ENCODE results near the gene CBX3. TPM values are rescaled to one million over a fixed set of nuclear protein-coding genes. Genes with fewer than 3 reads are reported as not detected.
A peak's percentile ranks its signal among the peaks of the same experiment; 100 is the strongest.
"Not testable (repeated sequence)": the region's sequence is repeated elsewhere in the genome, so short reads cannot be mapped to it uniquely, and the experiment has no call there.

The CBX3 gene
- total and polyA plus RNA-seq, 2 of the 13 experiments (the other 11 are each of a cell fraction or from before 2014, with no cell fraction given) = 53.9 to 249 TPM

- H3K4me3 ChIP-seq (replicated peaks in 1 of 3; ENCODE audit: insufficient read depth in 1 of 3, low read depth in 2 of 3, low read length in 3 of 3) = peak overlapping the region; percentile 58 to 72 (median 70)
- peaks cover 0 to 13% of the 10 kb centered on the region in 2 experiments; a peak in 3 of 5 replicates for H3K27me3 ChIP-seq (ENCODE audit: control insufficient read depth in 1 of 2, insufficient read depth in 2 of 2, low read length in 2 of 2)
- POLR2A ChIA-PET = interaction anchor here (1.1 to 2.4 kb wide), 5 partner anchors 9 to 47 kb away, joined by 4 to 36 read pairs (median 10); partner anchors contain the start of genes CBX3 and HNRNPA2B1
- FAIRE-seq; H3K27ac ChIP-seq (ENCODE audit: extremely low read length, insufficient read depth, low read length); H3K9me3 ChIP-seq (ENCODE audit: low read length); H4K20me1 ChIP-seq (ENCODE audit: insufficient read depth, low read length); BruUV-seq (replicated peaks); CTCF ChIA-PET (ENCODE audit: low intra/inter-chr PET ratio, low total read pairs); H3K79me2 ChIP-seq (ENCODE audit: insufficient read depth, low read length); H2AFZ ChIP-seq (ENCODE audit: low read length); H3K36me3 ChIP-seq (replicated peaks in 1 of 2; ENCODE audit: control insufficient read depth in 1 of 2, insufficient read depth in 2 of 2, low read length in 2 of 2); DNase-seq (ENCODE audit: low spot score); in situ Hi-C loops (cut with HindIII; ENCODE audit: extremely low pct_ligation_motif_present, low pct_unique_long_range_greater_than_20kb): not testable (repeated sequence)
- H3K4me2 ChIP-seq (ENCODE audit: low read depth, low read length) = peak overlapping the region; percentile 81
- H3K9ac ChIP-seq (ENCODE audit: insufficient read depth, low read depth, low read length) = peak overlapping the region; percentile 54; the same call in 1 of the 2 replicates
- peaks cover 53% of the 10 kb centered on the region for H3K4me1 ChIP-seq (ENCODE audit: insufficient read depth, low read length)
- intact Hi-C loops (cut with micrococcal nuclease; ENCODE audit: unreplicated experiment) = loop anchor here (2.0 to 10.0 kb wide), 2 partner anchors 46 to 58 kb away; no protein-coding TSS in a partner anchor
- WGBS (ENCODE audit: low lambda C conversion rate) = no CpG with 5 or more reads among the region's 54 CpGs
- peak; percentile 34 for ATAC-seq
- TF ChIP-seq TFDP1 (CRISPR knock-in tag; IDR thresholded peaks at IDR 0.05; ENCODE audit: borderline replicate concordance) (peak; percentile 52), ZNF546 (CRISPR knock-in tag; conservative IDR thresholded peaks at IDR 0.05) (0 out of 2 replicates have a peak, but pooled peaks have one; percentile 45), MEIS2 (CRISPR knock-in tag; IDR thresholded peaks at IDR 0.05) (peak; percentile 28; the same call in 1 of the 2 replicates), ZSCAN29 (CRISPR knock-in tag; conservative IDR thresholded peaks at IDR 0.05) (peak; percentile 99), NFAT5 (CRISPR knock-in tag; IDR thresholded peaks at IDR 0.05) (peak; percentile 84; the same call in 1 of the 2 replicates), ZNF747 (CRISPR knock-in tag; IDR thresholded peaks at IDR 0.05; ENCODE audit: borderline replicate concordance) (0 out of 2 replicates have a peak, but pooled peaks have one; percentile 9), SALL1 (CRISPR knock-in tag; IDR thresholded peaks at IDR 0.05) (0 out of 2 replicates have a peak, but pooled peaks have one; percentile 18), KDM2A (CRISPR knock-in tag; IDR thresholded peaks at IDR 0.05; ENCODE audit: borderline replicate concordance, low read depth) (0 out of 2 replicates have a peak, but pooled peaks have one; percentile 20), MAX (IDR thresholded peaks at IDR 0.05) (peak; percentile 68; the same call in 1 of the 2 replicates), SALL2 (CRISPR knock-in tag; IDR thresholded peaks at IDR 0.05) (peak; percentile 57; the same call in 1 of the 2 replicates), ZNF687 (CRISPR knock-in tag; IDR thresholded peaks at IDR 0.05) (peak; percentile 49)
Observed at GRCh38 chr7:26152782-26153240, 48.7 kb upstream of the CBX3 start.

All from HepG2 (cell line).